HG03039 (cell line): ENCODE results near the gene SRC.

ENCODE experiments used
- ATAC-seq: cut with Tn5 transposase; IDR thresholded peaks from one replicate; pipeline ENCODE4 v1.9.1; 2021; ENCODE audit warnings: mild to moderate bottlenecking, moderate library complexity; ENCODE audit not compliant: unreplicated experiment

The SRC gene

GRCh38 chr20:37442986-37443385 lies 97.0 kb downstream of the SRC start:
- no peak for ATAC-seq

- no peak for ATAC-seq
These were observed 97.7 kb downstream of the SRC start for GRCh38 chr20:37443596-37443995.

DNA sequence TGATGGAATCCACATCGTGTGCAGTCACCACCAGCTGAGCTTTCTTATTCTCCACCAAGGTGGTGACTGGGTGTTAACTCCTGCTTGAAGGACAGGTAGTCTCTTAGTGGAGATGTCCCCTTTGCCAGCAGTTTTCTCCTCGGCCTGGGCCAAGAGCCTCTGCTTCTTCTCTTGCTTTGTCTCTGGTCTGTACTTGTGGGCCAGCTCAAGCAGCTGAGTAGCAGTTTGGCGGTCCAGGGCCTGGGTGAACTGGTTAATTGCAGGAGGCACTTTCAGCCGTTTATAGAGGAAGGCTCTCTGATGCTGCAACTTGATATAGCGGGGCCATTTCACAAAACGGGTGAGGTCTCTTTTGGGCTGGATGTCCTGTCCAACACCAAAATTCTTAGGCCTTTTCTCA lies 99.1 kb downstream of the SRC start:
- ATAC-seq: no peak

DNA sequence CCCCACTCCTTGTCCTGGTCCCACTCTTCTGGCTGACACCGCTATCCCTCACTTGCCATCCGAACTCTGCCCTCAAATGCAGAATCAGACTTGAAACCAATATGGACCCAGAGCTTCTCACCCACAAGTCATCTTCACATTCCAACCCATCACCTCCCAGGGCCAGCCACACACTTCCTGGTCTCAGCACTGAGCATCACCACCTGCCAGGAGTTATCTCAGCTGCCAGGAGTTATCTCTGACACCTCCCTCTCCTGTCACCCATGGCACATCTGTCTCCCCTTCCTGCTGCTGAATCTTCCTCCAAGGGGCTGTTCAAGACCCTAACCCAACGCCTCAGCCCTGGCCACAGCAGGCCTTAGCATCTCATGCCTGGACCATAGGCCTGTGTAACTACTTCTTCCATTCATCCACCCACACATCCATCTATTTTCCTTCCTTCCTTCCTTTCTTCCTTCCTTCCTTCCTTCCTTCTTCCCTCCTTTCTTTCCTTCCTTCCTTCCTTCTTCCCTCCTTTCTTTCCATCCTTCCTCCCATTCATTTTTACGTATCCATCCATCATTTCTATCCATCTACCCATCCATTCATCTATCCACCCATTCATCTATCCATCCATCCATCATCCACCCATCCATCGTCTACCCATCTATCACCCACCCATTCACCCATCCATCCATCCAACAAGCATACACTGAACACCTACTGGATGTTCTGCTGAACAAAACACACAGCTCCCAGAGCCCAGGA lies 100.5 kb downstream of the SRC start:
- no peak for ATAC-seq

GRCh38 chr20:37447688-37448087 lies 101.7 kb downstream of the SRC start:
- no peak for ATAC-seq

GRCh38 chr20:37449276-37449675 lies 103.3 kb downstream of the SRC start:
- ATAC-seq: no peak

GRCh38 chr20:37450344-37450743 lies 104.4 kb downstream of the SRC start:
- ATAC-seq: no peak

GRCh38 chr20:37451616-37452015 lies 105.7 kb downstream of the SRC start:
- no peak for ATAC-seq

DNA sequence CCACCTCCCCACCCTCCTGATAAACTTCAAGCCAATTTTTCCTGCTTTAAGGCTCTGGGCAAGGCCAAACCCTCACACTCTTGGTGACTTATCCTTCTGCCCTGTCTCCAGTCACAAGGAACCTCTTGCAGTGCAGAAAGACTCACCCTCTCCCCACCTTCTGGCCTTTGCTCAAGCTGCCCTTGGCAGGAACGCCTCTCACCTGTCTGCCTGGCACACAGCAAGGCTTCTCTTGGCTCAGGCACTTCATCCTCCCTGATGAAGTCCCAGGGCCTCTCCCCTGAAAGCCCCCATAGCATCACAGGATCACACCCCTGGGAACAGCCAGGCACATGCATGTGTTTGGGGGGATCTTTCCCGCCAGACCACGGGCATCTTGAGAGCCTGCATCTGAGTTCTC lies 106.3 kb downstream of the SRC start:
- ATAC-seq: no peak

DNA sequence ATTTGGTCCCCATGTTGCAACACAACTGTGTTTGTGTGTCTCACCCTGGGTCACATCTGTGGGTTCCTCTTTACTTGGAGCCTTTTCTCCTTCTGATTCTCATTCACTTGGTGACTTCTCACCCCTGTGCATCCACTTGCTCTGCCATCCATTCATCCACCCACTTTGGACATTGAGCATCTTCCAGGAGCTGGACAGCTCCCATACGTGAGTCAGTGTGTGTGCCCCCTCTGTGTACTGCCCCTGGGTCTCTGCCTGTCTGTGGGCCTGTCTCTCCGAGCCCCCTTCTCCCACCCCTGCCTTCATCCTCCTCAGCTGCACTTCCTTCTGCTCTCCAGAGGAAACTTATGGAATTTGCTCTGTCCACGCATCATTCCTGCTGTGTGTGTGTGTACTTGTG lies 107.3 kb downstream of the SRC start:
- ATAC-seq: no peak

GRCh38 chr20:37453836-37454235 lies 107.9 kb downstream of the SRC start:
- no peak for ATAC-seq

GRCh38 chr20:37454636-37455385 lies 108.9 kb downstream of the SRC start:
- no peak for ATAC-seq
